Measurements from ENCODE around the gene ASPN.

The ASPN gene

GRCh38 chr9:92506184-92506857 is 24.0 kb upstream of the ASPN start:
- no peak for DNase-seq (ENCODE audit: low read depth, low spot score)

GRCh38 chr9:92504881-92505280 is 22.6 kb upstream of the ASPN start:
- DNase-seq (ENCODE audit: low read depth, low spot score), result no peak

- DNase-seq (ENCODE audit: low read depth, low spot score), result no peak
Measured at GRCh38 chr9:92503156-92503555, 20.9 kb upstream of the ASPN start.

GRCh38 chr9:92501671-92502393 is 19.5 kb upstream of the ASPN start:
- peak; percentile 51 for DNase-seq (ENCODE audit: low read depth, low spot score)

GRCh38 chr9:92500725-92501124 is 18.4 kb upstream of the ASPN start:
- DNase-seq (ENCODE audit: low read depth, low spot score), result no peak

- no peak for DNase-seq (ENCODE audit: low read depth, low spot score)
Measured at GRCh38 chr9:92499701-92500100, 17.4 kb upstream of the ASPN start.

GRCh38 chr9:92496396-92497176 is 14.3 kb upstream of the ASPN start:
- no peak for DNase-seq (ENCODE audit: low read depth, low spot score)

GRCh38 chr9:92494856-92495255 is 12.6 kb upstream of the ASPN start:
- DNase-seq (ENCODE audit: low read depth, low spot score), result no peak

- no peak for DNase-seq (ENCODE audit: low read depth, low spot score)
Measured at GRCh38 chr9:92493749-92494387, 11.6 kb upstream of the ASPN start.

GRCh38 chr9:92492781-92493401 is 10.6 kb upstream of the ASPN start:
- peak; percentile 35 for DNase-seq (ENCODE audit: low read depth, low spot score)

- no peak for DNase-seq (ENCODE audit: low read depth, low spot score)
Measured at GRCh38 chr9:92488681-92489550, 6.6 kb upstream of the ASPN start.

- DNase-seq (ENCODE audit: low read depth, low spot score), result no peak
Measured at GRCh38 chr9:92486371-92486770, 4.1 kb upstream of the ASPN start.

- DNase-seq (ENCODE audit: low read depth, low spot score), result no peak
Measured at GRCh38 chr9:92484563-92484962, 2.3 kb upstream of the ASPN start.

- DNase-seq (ENCODE audit: low read depth, low spot score), result no peak
Measured at GRCh38 chr9:92483627-92484545, 1.6 kb upstream of the ASPN start.

GRCh38 chr9:92482805-92483204 is 499 bp upstream of the ASPN start:
- no peak for DNase-seq (ENCODE audit: low read depth, low spot score)

GRCh38 chr9:92480986-92481633 is 1.2 kb downstream of the ASPN start:
- DNase-seq (ENCODE audit: low read depth, low spot score), result no peak

GRCh38 chr9:92480291-92480771 is 2.0 kb downstream of the ASPN start:
- DNase-seq (ENCODE audit: low read depth, low spot score), result no peak

GRCh38 chr9:92479346-92479745 is 3.0 kb downstream of the ASPN start:
- DNase-seq (ENCODE audit: low read depth, low spot score), result no peak

- no peak for DNase-seq (ENCODE audit: low read depth, low spot score)
Measured at GRCh38 chr9:92478783-92479182, 3.5 kb downstream of the ASPN start.
